ENCODE data around the gene DOK6.

GRCh38 chr18:69757733-69758132 lies 357.0 kb downstream of the DOK6 start:
- TF ChIP-seq, protein P1, sequence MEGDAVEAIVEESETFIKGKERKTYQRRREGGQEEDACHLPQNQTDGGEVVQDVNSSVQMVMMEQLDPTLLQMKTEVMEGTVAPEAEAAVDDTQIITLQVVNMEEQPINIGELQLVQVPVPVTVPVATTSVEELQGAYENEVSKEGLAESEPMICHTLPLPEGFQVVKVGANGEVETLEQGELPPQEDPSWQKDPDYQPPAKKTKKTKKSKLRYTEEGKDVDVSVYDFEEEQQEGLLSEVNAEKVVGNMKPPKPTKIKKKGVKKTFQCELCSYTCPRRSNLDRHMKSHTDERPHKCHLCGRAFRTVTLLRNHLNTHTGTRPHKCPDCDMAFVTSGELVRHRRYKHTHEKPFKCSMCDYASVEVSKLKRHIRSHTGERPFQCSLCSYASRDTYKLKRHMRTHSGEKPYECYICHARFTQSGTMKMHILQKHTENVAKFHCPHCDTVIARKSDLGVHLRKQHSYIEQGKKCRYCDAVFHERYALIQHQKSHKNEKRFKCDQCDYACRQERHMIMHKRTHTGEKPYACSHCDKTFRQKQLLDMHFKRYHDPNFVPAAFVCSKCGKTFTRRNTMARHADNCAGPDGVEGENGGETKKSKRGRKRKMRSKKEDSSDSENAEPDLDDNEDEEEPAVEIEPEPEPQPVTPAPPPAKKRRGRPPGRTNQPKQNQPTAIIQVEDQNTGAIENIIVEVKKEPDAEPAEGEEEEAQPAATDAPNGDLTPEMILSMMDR (conservative IDR thresholded peaks at IDR 0.05), result no peak
- no peak for TF ChIP-seq ZFX (IDR thresholded peaks at IDR 0.05)
